ENCODE measurements around the gene ABCC6.

DNA sequence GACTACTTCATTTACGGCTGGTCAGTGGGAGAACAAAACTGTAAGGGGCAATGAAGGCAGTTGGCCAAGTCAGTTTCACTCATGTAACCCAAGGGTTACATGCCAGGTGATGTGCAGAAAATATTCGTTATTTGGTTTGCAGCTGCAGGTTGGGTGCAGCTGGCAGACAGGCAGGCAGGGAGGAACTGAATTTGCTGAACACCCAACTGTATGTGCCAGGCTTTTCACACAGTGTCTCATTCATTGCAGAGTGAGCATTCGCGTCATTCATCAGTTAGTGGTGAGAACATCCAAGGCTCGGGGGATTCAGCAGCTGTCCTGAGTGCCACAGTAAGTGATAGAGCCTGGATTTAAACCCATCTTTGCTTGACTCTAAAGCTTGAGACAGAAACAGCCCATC is 59.7 kb downstream of the ABCC6 start:
- TF ChIP-seq, protein P1, sequence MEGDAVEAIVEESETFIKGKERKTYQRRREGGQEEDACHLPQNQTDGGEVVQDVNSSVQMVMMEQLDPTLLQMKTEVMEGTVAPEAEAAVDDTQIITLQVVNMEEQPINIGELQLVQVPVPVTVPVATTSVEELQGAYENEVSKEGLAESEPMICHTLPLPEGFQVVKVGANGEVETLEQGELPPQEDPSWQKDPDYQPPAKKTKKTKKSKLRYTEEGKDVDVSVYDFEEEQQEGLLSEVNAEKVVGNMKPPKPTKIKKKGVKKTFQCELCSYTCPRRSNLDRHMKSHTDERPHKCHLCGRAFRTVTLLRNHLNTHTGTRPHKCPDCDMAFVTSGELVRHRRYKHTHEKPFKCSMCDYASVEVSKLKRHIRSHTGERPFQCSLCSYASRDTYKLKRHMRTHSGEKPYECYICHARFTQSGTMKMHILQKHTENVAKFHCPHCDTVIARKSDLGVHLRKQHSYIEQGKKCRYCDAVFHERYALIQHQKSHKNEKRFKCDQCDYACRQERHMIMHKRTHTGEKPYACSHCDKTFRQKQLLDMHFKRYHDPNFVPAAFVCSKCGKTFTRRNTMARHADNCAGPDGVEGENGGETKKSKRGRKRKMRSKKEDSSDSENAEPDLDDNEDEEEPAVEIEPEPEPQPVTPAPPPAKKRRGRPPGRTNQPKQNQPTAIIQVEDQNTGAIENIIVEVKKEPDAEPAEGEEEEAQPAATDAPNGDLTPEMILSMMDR (IDR thresholded peaks at IDR 0.05 in 4 of 5, conservative IDR thresholded peaks at IDR 0.05 in 1 of 5), result no peak
- TF ChIP-seq POLR2A (IDR thresholded peaks at IDR 0.05), result no peak
